GM18511 (cell line): Measurements from ENCODE around the gene HYAL1.

Experiments
- ATAC-seq: cut with Tn5 transposase; IDR thresholded peaks from one replicate; pipeline ENCODE4 v1.9.1; 2021; ENCODE audit warnings: mild to moderate bottlenecking, moderate library complexity; ENCODE audit not compliant: unreplicated experiment

The HYAL1 gene, protein sequence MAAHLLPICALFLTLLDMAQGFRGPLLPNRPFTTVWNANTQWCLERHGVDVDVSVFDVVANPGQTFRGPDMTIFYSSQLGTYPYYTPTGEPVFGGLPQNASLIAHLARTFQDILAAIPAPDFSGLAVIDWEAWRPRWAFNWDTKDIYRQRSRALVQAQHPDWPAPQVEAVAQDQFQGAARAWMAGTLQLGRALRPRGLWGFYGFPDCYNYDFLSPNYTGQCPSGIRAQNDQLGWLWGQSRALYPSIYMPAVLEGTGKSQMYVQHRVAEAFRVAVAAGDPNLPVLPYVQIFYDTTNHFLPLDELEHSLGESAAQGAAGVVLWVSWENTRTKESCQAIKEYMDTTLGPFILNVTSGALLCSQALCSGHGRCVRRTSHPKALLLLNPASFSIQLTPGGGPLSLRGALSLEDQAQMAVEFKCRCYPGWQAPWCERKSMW

GRCh38 chr3:50303013-50303815 lies at the start of gene HYAL1:
TSS of gene HYAL1 (minus strand) at chr3:50303574. CDS start at chr3:50302956, 618 bp downstream.
- no peak for ATAC-seq

DNA sequence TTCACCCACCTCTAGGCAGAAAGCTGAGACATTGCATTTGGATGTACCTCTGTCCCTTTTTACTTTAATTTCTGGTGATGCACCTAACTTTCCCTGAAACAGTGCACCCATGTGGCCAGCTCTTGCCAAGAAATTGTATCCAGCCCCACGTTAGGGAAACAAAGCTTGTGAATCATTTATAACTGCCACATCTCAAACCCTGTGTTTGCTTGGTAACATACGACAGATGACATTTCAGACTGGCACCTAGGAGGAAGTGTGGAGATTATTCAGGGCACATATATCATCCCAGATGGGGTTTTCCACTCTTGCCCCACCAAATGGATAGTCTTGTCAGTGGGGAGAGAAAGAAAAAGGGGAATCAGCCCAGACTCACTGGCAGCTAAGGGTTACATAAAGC lies 49.4 kb upstream of the HYAL1 start:
- ATAC-seq, result no peak

- no peak for ATAC-seq
Measured at GRCh38 chr3:50351323-50351697, 47.9 kb upstream of the HYAL1 start.

DNA sequence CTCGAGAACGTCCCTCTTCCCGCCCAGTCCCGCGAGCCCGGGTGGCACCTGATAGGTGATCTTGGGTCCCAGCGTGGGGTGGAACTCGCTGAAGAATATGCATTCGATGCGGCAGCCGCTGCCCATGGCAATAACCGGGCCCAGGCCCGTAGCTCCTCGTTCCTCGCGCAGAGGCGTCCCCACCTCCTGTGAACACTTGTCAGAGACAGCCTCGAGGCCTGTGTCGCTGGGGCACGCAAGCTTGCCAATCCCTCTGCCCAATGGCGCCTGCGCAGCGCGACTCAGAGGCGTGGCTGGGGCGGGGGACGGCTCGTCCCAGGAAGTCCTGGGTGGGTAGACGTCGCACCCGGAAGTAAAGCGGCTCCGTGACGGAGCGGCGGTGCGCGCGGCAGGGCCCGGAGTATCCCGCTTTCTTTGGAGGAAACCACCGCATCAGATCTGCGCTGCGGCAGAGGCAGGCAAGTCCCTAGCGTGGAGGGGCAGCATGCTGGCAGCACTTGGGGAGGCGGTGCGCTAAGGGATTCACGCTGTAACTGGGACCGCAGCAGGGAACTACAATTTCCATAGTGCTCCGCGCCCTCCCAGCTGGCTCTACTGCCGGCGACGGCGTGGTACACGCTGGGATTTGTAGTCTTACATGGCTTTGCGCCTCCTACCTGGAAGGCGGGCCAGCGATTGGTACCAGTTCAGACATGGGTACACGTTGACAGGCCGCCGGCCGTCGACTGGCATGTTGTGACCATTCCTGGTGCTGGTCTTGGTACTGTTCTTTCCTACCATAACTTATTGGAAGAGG lies 47.4 kb upstream of the HYAL1 start, which contains the start of the genes CYB561D2 and NPRL2:
Gene CYB561D2, plus strand, starts transcription at position 336 of the 796 bp plus-strand sequence. CDS start 572 bp downstream, outside the sequence.
Gene NPRL2, minus strand, starts transcription at position 249 of the 796 bp plus-strand sequence. Its CDS starts 123 bp downstream, at position 126.
- ATAC-seq, result peak; percentile 89

DNA sequence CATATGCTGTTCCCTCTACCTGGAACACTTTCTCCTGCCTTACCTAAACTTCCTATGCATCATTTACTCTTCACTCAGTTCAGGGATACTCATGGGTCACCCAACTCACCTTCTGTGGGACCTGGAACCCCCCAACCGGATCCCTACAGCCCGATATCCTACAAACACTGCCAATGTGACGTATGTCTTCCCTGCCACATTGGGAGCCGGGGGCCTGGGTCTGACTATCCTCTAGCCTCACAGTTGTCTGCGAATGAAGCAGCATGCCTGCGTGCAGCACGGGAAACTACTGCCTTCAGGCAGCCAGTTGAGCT lies 46.8 kb upstream of the HYAL1 start:
- no peak for ATAC-seq

DNA sequence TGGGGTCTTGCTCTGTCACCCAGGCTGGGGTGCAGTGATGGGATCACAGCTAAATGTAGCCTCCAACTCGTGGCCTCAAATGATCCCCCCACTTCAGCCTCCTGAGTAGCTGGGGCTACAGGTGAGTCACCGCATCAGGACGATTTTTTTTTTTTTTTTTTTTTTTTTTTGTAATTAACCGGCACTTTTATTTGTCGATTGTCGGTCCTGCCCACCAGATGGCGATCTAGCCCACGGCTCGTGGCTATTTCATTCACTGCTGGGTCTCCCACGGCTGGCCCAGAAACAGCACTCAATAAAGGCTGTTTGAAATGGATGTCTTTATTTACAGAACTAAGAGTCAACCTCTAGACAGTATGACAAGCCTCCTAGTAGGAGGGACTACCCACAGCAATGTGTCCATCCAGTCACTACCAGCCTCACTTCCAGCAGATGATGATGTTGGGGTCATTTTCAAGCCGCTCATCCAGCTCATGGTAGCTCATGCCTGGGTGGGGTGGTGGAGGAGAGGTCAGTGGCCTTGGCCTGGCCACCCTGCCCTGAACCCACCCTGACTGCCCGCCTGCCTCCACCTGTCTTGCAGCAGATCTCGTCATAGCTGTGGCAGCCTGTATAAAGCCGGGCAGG lies 43.9 kb upstream of the HYAL1 start:
- no peak for ATAC-seq

- no peak for ATAC-seq
Measured at GRCh38 chr3:50345586-50346234, 42.3 kb upstream of the HYAL1 start, which contains the start of gene ZMYND10. TSS of gene ZMYND10 (minus strand) at chr3:50345732. CDS start at chr3:50345579, 153 bp downstream.

GRCh38 chr3:50345008-50345407 lies 41.6 kb upstream of the HYAL1 start:
- no peak for ATAC-seq

GRCh38 chr3:50342813-50343633 lies 39.6 kb upstream of the HYAL1 start:
- ATAC-seq, result no peak

DNA sequence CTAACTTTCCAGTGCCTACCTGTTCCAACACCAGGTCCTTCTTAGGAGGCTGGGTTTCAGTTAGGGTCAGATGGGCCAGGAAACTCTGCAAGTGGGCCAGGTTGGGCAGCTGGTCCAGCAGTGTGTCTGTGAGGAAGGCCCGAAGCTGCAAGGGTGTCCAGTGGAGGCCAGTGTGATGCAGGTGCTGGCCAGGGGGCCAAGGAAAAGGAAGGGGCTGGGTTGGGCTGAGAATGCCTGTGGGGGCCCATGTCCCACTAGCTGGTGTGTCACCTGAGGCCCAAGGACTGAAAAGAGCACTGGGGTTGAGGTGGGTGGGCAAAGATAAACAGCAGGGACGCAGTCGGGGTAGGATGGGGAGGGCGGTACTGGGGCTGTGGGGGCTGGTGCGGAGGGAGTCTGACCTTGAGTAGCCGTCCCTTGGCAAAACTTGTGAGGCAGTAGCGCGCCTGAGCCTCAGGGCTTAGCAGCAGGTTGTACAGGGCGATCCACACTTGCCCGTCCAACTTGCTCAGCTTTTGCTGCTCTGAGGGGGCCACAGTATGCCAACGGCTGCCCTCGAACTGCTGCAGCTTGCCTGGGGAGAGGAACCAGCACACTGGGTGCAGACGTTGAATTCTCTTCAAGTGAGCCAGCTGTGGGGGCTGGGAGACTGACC lies 38.7 kb upstream of the HYAL1 start:
- ATAC-seq, result no peak

GRCh38 chr3:50341537-50341936 lies 38.2 kb upstream of the HYAL1 start:
- no peak for ATAC-seq

DNA sequence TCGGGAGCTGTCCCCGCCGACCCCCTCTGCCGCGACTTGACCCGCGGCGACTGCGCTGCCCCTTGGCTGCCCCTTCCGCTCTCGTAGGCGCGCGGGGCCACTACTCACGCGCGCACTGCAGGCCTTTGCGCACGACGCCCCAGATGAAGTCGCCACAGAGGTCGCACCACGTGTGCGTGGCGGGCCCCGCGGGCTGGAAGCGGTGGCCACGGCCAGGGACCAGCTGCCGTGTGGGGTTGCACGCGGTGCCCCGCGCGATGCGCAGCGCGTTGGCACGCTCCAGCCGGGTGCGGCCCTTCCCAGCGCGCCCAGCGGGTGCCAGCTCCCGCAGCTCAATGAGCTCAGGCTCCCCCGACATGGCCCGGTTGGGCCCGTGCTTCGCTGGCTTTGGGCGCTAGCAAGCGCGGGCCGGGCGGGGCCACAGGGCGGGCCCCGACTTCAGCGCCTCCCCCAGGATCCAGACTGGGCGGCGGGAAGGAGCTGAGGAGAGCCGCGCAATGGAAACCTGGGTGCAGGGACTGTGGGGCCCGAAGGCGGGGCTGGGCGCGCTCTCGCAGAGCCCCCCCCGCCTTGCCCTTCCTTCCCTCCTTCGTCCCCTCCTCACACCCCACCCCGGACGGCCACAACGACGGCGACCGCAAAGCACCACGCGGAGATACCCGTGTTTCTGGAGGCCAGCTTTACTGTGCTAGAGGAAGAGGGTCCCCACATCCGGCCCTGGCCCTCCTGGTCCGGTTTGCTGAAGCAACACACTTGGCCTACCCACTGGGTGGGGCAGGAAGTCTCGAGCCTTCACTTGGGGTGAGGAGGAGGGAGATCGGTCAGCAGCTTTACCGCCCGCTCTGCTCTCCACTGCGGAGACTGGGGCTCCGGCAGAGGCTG lies 37.3 kb upstream of the HYAL1 start, which contains the start of gene RASSF1:
Gene RASSF1, minus strand, starts transcription at position 389 of the 882 bp plus-strand sequence. Its CDS starts 31 bp downstream, at position 358.
- no peak for ATAC-seq

GRCh38 chr3:50340147-50340447 lies 36.7 kb upstream of the HYAL1 start:
- no peak for ATAC-seq

DNA sequence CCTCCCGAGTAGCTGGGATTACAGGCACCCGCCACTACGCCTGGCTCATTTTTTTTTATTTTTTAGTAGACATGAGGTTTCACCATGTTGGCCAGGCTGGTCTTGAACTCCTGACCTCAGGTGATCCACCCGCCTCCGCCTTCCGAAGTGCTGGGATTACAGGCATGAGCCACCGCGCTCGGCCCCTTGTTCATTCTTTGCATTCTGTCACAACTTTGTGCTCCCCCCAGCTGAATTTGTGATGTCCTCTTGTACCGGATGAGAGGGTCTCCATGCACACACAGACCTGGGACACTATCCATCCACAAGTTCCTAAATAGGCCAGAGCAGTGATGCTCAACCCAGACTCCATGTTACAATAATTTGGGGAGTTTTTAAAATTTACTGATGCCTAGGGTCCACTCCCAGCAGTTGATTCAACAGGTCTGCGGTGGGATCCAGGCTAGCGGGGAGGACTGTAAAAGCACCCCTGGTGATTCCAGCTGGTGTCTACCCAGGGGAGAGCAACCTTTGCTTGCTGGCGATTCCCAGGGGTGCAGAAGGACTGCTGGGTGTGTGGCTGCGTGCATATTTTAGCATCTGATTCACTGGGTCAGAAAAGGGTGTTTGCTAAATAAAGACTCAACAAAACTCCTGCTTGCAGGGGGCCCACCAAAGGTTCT lies 36.2 kb upstream of the HYAL1 start:
- ATAC-seq, result no peak

DNA sequence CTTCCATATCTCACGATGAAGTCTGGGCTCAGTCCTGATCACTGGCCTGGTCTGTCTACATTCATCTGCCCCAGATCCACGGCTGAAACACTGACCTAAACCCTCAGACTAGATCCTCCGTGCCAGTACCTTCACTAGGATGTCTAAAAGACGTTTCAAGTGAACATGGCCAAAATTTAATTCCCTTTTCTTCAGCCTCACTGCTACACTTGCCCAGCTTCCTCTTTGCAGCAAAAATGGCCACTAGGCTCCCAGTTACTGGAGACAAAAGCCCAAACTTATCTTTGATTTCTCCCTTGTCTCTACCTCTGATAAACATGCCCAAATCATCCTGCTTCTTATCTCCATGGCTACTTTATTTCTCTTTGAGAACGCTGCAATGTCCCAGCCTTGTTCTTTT lies 35.6 kb upstream of the HYAL1 start:
- no peak for ATAC-seq

- peak; percentile 79 for ATAC-seq
Measured at GRCh38 chr3:50337175-50337861, 33.9 kb upstream of the HYAL1 start.
